GM19351 (cell line): ENCODE results near the gene NHERF2.

Experiments
- ATAC-seq: cut with Tn5 transposase; IDR thresholded peaks from one replicate; pipeline ENCODE4 v1.9.1; 2021; ENCODE audit warnings: mild to moderate bottlenecking, moderate library complexity; ENCODE audit not compliant: unreplicated experiment

Gene NHERF2

DNA sequence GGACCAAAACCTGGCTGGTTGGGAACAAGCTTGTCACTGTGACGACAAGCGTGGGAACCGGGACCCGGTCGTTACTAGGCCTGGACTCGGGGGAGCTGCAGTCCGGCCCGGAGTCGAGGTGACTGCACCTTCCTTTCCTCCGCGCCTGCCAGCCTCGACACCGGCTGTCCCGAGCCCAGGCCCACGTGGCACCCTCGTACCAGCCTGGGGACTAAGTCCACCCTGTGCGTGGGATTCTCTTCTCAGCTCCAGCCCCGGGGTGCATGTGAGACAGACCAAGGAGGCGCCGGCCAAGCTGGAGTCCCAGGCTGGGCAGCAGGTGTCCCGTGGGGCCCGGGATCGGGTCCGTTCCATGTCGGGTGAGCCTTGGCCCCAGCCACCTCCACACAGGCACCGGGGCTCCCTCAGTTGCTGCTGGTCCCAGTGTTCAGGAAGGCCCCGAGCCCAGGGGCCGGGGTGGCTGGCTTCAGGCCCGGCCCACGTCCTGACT is 52.7 kb downstream of the NHERF2 start:
- no peak for ATAC-seq

DNA sequence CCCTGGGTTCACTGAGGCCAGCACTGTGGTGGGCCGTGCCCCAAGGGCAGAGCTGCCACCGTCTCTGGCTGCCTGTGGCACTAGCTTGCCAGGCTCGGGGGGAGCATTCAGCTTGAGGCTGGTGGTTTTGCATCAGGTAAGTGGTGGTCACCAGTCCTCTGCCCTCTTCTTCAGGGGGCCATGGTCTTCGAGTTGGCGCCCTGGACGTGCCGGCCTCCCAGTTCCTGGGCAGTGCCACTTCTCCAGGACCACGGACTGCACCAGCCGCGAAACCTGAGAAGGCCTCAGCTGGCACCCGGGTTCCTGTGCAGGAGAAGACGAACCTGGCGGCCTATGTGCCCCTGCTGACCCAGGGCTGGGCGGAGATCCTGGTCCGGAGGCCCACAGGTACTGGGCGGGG is 53.3 kb downstream of the NHERF2 start:
- ATAC-seq: no peak

- ATAC-seq: no peak
Measured at GRCh38 chr16:2081201-2082084, 54.7 kb downstream of the NHERF2 start.

DNA sequence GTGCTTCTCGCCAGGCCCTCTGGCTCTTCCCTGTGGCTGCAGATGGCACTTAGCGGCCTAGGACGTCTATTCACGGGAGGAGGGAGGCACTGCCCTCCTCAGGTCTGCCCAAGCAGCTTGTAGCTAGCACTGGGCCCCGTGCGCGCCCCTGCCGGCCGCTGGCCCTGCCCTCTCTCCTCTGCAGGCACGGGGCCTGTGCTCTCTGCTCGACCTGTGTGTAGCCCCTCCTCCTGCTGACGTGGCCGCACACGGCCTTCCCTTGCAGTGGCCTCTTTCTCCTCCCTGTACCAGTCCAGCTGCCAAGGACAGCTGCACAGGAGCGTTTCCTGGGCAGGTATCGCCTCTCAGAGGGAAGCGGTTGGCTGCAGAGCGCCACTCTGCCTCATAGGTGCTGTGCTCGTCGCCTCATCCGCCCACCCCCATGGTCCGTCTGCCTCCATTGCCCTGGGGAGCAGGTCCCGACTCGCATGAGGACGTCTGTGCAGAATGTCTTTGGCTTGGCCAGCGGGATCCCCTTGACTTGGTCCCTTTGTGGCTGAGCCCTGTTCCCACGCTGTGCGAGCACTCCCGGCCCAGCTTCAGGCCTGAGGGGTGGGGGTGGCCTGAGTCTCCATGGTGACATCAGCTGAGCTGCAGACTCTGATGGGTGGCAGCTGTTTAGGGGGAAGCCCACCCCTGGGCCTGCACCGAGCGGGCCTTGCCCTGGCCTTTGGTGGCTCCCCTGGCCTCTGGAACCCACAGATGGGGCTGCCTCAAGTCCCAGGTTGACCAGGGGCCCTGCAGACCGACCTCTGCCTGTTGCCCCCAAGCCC is 55.7 kb downstream of the NHERF2 start:
- ATAC-seq: no peak

DNA sequence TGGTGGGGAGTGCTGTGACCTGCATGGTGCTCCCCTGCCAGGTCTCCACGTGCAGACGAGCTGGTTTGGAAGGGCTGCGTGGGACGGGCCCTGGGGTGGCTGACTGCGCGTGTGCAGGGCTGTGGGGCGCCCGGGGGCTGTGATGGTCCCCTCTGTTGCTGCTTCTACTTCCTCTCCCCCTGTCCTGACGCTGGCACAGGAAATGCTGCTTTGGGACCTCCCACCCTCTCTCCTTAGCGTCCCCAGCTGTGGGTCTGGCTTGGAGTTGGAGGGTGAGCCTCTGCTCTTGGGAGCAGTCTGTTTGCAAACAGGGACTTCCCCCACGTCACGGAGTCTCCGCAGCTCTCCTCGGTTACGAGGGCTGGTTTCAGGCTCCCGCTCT is 56.3 kb downstream of the NHERF2 start:
- ATAC-seq: no peak

DNA sequence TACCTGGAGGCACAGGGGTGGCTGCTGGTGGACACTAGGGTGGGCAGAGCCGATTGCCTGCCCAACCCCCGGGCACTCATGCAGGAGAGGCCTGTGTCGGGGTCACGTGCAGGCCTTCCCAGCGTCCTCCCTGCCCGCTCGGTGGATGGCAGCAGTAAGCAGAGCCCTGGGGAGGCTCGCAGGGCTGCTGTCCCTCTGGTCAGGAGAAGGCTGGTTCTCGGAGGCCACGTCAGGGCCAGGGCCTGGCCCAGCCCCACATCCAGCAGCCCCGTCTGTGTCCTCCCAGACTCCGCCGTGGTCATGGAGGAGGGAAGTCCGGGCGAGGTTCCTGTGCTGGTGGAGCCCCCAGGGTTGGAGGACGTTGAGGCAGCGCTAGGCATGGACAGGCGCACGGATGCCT is 56.7 kb downstream of the NHERF2 start:
- ATAC-seq: no peak

GRCh38 chr16:2083876-2084780 is 57.4 kb downstream of the NHERF2 start:
- ATAC-seq: no peak

DNA sequence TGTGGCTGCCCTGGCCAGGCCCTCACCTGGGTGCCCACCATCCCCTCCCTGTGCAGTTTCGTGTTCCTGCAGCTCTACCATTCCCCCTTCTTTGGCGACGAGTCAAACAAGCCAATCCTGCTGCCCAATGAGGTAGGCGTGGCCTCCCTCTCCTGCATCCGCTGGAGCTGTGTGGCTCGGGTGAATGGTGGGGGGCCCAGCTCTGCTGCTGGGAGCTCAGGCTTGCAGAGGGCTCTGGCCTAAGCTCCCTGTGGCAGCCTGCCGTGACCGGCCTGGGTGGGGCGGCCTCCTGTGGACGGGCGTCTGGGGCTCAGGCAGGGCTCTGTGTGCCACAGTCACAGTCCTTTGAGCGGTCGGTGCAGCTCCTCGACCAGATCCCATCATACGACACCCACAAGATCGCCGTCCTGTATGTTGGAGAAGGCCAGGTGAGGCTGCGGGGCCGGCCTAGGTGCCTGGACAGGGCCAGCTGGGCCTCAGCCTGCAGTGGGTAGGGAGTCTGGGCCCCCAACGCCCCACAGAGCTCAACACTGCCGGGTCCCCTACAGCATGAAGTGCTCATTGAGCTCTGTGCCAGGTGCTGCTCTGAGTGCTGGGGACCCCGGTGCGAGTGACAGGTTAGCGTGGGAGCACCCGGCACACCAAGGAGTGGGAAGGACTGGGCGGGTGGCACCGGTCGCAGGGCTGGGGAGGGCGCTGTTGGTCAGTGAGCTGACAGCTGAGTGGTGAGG is 58.4 kb downstream of the NHERF2 start:
- no peak for ATAC-seq

DNA sequence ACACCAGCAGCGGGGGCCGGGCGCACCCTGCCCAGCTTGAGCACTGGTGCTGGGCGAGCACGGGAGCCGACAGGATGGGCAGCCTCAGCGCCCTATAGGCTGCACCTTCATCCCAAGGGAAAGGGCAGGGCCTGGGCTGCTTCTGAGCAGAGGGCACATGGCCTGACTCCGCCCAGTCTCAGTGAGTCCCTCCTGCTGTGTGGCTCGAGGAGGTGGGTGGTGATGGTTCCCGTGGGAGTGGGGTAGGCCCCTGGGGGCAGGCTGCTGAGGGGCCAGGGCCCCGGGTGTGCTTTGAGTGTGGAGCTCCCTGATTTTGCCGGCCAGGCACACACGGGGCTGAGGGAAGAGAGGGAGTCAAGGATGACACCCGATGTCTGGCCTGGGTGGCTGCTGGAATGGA is 59.0 kb downstream of the NHERF2 start:
- ATAC-seq: no peak

DNA sequence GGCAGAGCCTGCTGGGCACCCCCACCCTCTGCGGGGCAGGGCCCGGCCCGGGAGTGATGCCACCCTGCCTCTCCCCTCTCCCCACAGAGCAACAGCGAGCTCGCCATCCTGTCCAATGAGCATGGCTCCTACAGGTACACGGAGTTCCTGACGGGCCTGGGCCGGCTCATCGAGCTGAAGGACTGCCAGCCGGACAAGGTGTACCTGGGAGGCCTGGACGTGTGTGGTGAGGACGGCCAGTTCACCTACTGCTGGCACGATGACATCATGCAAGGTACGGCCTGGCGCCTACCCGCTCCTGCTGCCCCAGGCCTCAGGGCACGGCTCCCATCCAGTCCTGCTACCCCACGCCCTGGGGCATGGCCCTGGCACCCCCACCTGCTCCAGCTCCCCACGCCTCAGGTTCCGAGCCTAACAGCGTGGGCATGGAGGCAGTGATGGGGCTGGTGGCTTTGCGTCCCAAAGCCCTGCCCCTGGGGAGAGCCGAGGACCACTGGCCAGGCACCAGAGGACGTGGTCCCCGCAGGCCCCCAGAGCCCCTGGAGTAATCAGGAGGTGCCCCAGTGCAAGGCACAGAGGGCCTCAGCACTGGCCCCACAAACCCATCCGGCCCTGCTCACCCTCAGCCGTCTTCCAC is 59.5 kb downstream of the NHERF2 start:
- ATAC-seq: no peak

- no peak for ATAC-seq
Measured at GRCh38 chr16:2086812-2087747, 60.4 kb downstream of the NHERF2 start.

DNA sequence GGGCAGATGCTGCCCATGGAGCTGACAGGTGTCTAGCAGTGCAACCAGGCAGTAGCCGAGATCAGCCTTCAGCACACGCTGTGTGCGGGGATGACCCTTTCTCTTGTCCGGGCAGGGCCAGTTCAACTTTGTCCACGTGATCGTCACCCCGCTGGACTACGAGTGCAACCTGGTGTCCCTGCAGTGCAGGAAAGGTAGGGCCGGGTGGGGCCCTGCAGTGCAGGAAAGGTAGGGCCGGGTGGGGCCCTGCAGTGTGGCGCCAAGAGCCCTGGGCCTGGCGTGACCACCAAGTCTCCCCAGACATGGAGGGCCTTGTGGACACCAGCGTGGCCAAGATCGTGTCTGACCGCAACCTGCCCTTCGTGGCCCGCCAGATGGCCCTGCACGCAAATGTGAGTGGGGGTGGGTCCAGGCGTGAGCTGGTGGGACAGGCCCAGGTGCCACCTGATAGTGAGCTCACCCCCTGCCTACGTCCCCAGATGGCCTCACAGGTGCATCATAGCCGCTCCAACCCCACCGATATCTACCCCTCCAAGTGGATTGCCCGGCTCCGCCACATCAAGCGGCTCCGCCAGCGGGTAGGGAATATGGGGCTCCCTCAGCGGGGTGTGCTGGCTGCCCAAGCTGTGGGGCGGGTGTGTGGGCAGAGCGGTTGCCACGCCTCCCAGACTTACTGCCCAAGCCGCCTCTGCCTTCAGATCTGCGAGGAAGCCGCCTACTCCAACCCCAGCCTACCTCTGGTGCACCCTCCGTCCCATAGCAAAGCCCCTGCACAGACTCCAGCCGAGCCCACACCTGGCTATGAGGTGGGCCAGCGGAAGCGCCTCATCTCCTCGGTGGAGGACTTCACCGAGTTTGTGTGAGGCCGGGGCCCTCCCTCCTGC is 61.3 kb downstream of the NHERF2 start:
- ATAC-seq: no peak
